Measurements from ENCODE around the gene ERCC2. TPM values are rescaled to one million over a fixed set of nuclear protein-coding genes. Genes with fewer than 3 reads are reported as not detected.
"Not testable (repeated sequence)": the region's sequence is repeated elsewhere in the genome, so short reads cannot be mapped to it uniquely, and the experiment has no call there.

Gene ERCC2
- total RNA-seq, 1 donor, result 22.3 TPM

- H3K4me3 ChIP-seq (ENCODE audit: low read depth, low read length), result no peak overlapping the region
- DNase-seq (ENCODE audit: low read depth), result no peak
- TF ChIP-seq CTCF (IDR thresholded peaks at IDR 0.05; ENCODE audit: insufficient read depth, low read length), result no peak
Observed at GRCh38 chr19:45413497-45413896, 43.1 kb upstream of the ERCC2 start.

- not testable (repeated sequence) for H3K4me3 ChIP-seq (ENCODE audit: low read depth, low read length); DNase-seq (ENCODE audit: low read depth)
Observed at GRCh38 chr19:45410330-45410729, 40.0 kb upstream of the ERCC2 start.

- TF ChIP-seq CTCF (IDR thresholded peaks at IDR 0.05; ENCODE audit: insufficient read depth, low read length), result no peak
- no peak for DNase-seq (ENCODE audit: low read depth)
- H3K4me3 ChIP-seq (ENCODE audit: low read depth, low read length), result no peak overlapping the region
Observed at GRCh38 chr19:45409557-45409920, 39.2 kb upstream of the ERCC2 start.

- no peak for DNase-seq (ENCODE audit: low read depth)
- no peak overlapping the region for H3K4me3 ChIP-seq (ENCODE audit: low read depth, low read length)
- TF ChIP-seq CTCF (IDR thresholded peaks at IDR 0.05; ENCODE audit: insufficient read depth, low read length), result no peak
Observed at GRCh38 chr19:45408830-45409556, 38.6 kb upstream of the ERCC2 start.

GRCh38 chr19:45408121-45408520 is 37.7 kb upstream of the ERCC2 start:
- no peak overlapping the region for H3K4me3 ChIP-seq (ENCODE audit: low read depth, low read length)
- TF ChIP-seq CTCF (IDR thresholded peaks at IDR 0.05; ENCODE audit: insufficient read depth, low read length), result no peak
- no peak for DNase-seq (ENCODE audit: low read depth)

GRCh38 chr19:45407585-45407984 is 37.2 kb upstream of the ERCC2 start:
- peak overlapping the region; percentile 95 for H3K4me3 ChIP-seq (ENCODE audit: low read depth, low read length)

GRCh38 chr19:45407091-45407375 is 36.7 kb upstream of the ERCC2 start:
- DNase-seq (ENCODE audit: low read depth), result no peak
- H3K4me3 ChIP-seq (ENCODE audit: low read depth, low read length), result peak overlapping the region; percentile 95
- TF ChIP-seq CTCF (IDR thresholded peaks at IDR 0.05; ENCODE audit: insufficient read depth, low read length), result no peak

More at GRCh38 chr19:45407585-45407984, 37.2 kb upstream of the ERCC2 start:
- DNase-seq (ENCODE audit: low read depth), result not testable (repeated sequence)
